Psoas muscle (tissue), 8 donors: ENCODE results near the gene CCDC154. TPM values are rescaled to one million over a fixed set of nuclear protein-coding genes. Genes with fewer than 3 reads are reported as not detected.

Source experiments
- ATAC-seq, 4 donors: fragments of 200-7000 bp; cut with Tn5 transposase; one replicate each; pipeline ENCODE4 v1.9.1; 2020; ENCODE audit warnings: moderate library complexity in 3 of 4, mild to moderate bottlenecking in 2 of 4
- DNase-seq, 2 donors: peaks; one replicate each; pipeline ENCODE4 v3.0.0-alpha.2; 2020
- H3K27ac ChIP-seq: fragments of 200-600 bp; one replicate; pipeline ENCODE4 v1.8.0; 2022
- H3K27me3 ChIP-seq, 3 donors: fragments of 200-600 bp in 1 of 3; one replicate each; pipeline versions ENCODE4 v1.6.1 to v1.8.0; 2013 to 2022; ENCODE audit warnings: low read length in 2 of 3, mild to moderate bottlenecking in 2 of 3, moderate library complexity in 1 of 3; ENCODE audit not compliant: insufficient read depth in 3 of 3
- H3K36me3 ChIP-seq, 2 donors: fragments of 200-600 bp in 1 of 2; one replicate each; pipeline versions ENCODE4 v1.6.1 to v1.8.0; 2013 to 2022; ENCODE audit warnings: low read depth in 1 of 2, mild to moderate bottlenecking in 1 of 2, moderate library complexity in 1 of 2; ENCODE audit not compliant: insufficient read depth in 1 of 2
- H3K4me1 ChIP-seq: fragments of 200-600 bp; one replicate; pipeline ENCODE4 v1.8.0; 2022
- H3K4me3 ChIP-seq: fragments of 200-600 bp; one replicate; pipeline ENCODE4 v1.8.0; 2022; ENCODE audit warnings: mild to moderate bottlenecking
- H3K9me3 ChIP-seq: fragments of 200-600 bp; one replicate; pipeline ENCODE4 v1.8.0; 2022
- CTCF ChIP-seq: fragments of 200-600 bp; IDR thresholded peaks from one replicate; pipeline ENCODE4 v1.8.0; 2022; ENCODE audit warnings: antibody characterized with exemption
- WGBS, 3 donors: extraction: QIAGEN DNeasy Blood & Tissue Kit; methylation state at CpG; one replicate each; pipeline versions ENCODE4 v1.1.6 to v1.1.7; 2013; 5-methylcytosine and 5-hydroxymethylcytosine counted together
- intact Hi-C, 2 donors: fragments of 100-400 bp; cut with DNase I; formaldehyde crosslinking; loops; one replicate each; pipeline versions ENCODE4 v1.11.0 to v1.14.2; 2022
- polyA plus RNA-seq, 3 donors: library from polyadenylated mRNA; stranded (reverse); fragments of 200-250 nt; gene quantifications; one replicate each; pipeline ENCODE4 v1.2.3, GENCODE V29; 2013
- total RNA-seq, 4 donors: library from RNA; stranded (reverse); fragmentation: NEBNext Ultra II Directional in 2 of 4; extraction: Animal tissue kit (Norgen Biotek cat#: 25700) in 2 of 4; gene quantifications; one replicate each; pipeline versions ENCODE4 v1.2.1 to v1.2.4, GENCODE V29; 2021 to 2023
- donor health status: healthy with polysubstance abuse.
- donor health status: DM: no; HTN: no; CAD: no; lungs with moderate emphysema.
- donor health status: Bipolar disorder and iron deficiency.
- donor health status: healthy.
- donor health status: DM: yes; HTN: yes; CAD: no.
- donor health status: DM: no; HTN: no; CAD: no.
- donor health status: DM: no; HTN: no; CAD: no.
- donor health status: DM: yes; HTN: yes; CAD: no.

CCDC154 gene
- total and polyA plus RNA-seq, 7 donors, result 0.21 to 1.5 (median 0.40) TPM; not detected in 1

GRCh38 chr16:1492082-1492922 lies 47.9 kb upstream of the CCDC154 start:
- H3K4me3 ChIP-seq, result peak overlapping the region; percentile 81
- no peaks in the 10 kb centered on the region for H3K9me3 ChIP-seq
- peaks cover 0 to 29% of the 10 kb centered on the region in 2 donors for H3K36me3 ChIP-seq
- no peak for TF ChIP-seq CTCF
- no peak for DNase-seq
- H3K27ac ChIP-seq, result peak overlapping the region; percentile 89
- 85 to 86% (median 85%) methylated on average over 23 of the region's 23 CpGs for WGBS, 3 donors
- H3K27me3 ChIP-seq, result no peaks in the 10 kb centered on the region
- ATAC-seq, result no peak
- H3K4me1 ChIP-seq, result peaks cover 17% of the 10 kb centered on the region
- intact Hi-C loops, result loop anchor here (5.0 kb wide), 4 partner anchors 40 to 215 kb away; partner anchors contain the start of genes CRAMP1 (in 2 of the 2), IFT140 (in 2 of the 2), MAPK8IP3 (in 1 of the 2) and TMEM204 (in 1 of the 2)

GRCh38 chr16:1491327-1491726 lies 47.0 kb upstream of the CCDC154 start:
- WGBS, 3 donors, result 72 to 85% (median 76%) methylated on average over 12 of the region's 12 CpGs
- intact Hi-C loops, result loop anchor here (2.0 to 5.0 kb wide), 5 partner anchors 17 to 216 kb away; partner anchors contain the start of genes CRAMP1 (in 2 of the 2), IFT140 (in 2 of the 2), CLCN7 (in 1 of the 2) and MAPK8IP3 (in 1 of the 2)
- Histone ChIP-seq H3K4me3 (no peak overlapping the region), H3K36me3 (peaks cover 0 to 19% of the 10 kb centered on the region in 2 donors), H3K4me1 (peaks cover 17% of the 10 kb centered on the region), H3K27me3 (no peaks in the 10 kb centered on the region), H3K27ac (no peak overlapping the region), H3K9me3 (no peaks in the 10 kb centered on the region)
- ATAC-seq, result no peak
- DNase-seq, result no peak
- TF ChIP-seq CTCF, result no peak

- TF ChIP-seq CTCF, result no peak
- 85 to 92% (median 87%) methylated on average over 12 of the region's 12 CpGs for WGBS, 3 donors
- H3K4me3 ChIP-seq, result no peak overlapping the region
- no peak for ATAC-seq
- no peak overlapping the region for H3K27ac ChIP-seq
- no peaks in the 10 kb centered on the region for H3K27me3 ChIP-seq
- intact Hi-C loops, result no loop called here
- peaks cover 7% of the 10 kb centered on the region for H3K4me1 ChIP-seq
- H3K36me3 ChIP-seq, result no peaks in the 10 kb centered on the region
- no peak for DNase-seq
- H3K9me3 ChIP-seq, result no peaks in the 10 kb centered on the region
Observed at GRCh38 chr16:1489077-1489476, 44.7 kb upstream of the CCDC154 start.

GRCh38 chr16:1488619-1489018 lies 44.3 kb upstream of the CCDC154 start, which contains the start of gene PTX4:
Gene PTX4 (minus strand): TSS chr16:1488944. CDS start chr16:1488909, 35 bp downstream.
- ATAC-seq (no peak), DNase-seq (no peak)
- H3K36me3 ChIP-seq, result no peaks in the 10 kb centered on the region
- TF ChIP-seq CTCF, result no peak
- intact Hi-C loops, result no loop called here
- no peak within 1 kb of the TSS for H3K4me3 ChIP-seq
- no peaks in the 10 kb centered on the region for H3K9me3 ChIP-seq
- H3K27me3 ChIP-seq, result no peaks in the 10 kb centered on the region
- 83 to 85% (median 83%) methylated on average over 19 of the region's 19 CpGs for WGBS, 3 donors
- H3K4me1 ChIP-seq, result peaks cover 7% of the 10 kb centered on the region
- H3K27ac ChIP-seq, result no peak within 1 kb of the TSS
